ENCODE data around the gene SETD5. TPM values are rescaled to one million over a fixed set of nuclear protein-coding genes. Genes with fewer than 3 reads are reported as not detected.

The SETD5 gene
- total RNA-seq, 2 experiments from 2014 or later = 120 to 214 TPM

DNA sequence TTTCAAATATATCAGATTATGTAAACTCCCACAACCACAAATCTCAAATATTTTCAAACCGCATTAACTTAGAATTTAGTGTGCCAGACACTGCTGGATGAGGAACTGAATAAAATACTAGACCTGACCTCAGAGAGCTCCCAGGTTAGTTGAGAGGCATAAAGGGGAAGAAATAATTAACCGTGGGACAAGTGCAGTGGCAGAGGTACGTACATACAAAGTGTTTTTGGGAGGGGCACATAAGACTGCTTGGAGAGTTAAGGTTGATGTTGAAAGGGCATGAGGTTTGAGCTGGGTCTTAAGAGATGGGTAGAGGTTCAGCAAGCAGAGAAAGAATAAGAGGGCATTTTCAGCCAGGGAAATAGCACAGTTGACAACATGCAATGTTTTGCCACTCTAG is 17.4 kb upstream of the SETD5 start:
- POLR2A ChIA-PET = interaction anchor here (0.7 to 1.0 kb wide), 2 partner anchors 13 to 14 kb away, joined by 3 read pairs; no protein-coding TSS in a partner anchor
- peaks cover 4% of the 10 kb centered on the region; the same call in 1 of the 2 replicates for H4K20me1 ChIP-seq (ENCODE audit: insufficient read depth, low read length)
- H3K4me1 ChIP-seq (ENCODE audit: insufficient read depth, low read length, poor library complexity, severe bottlenecking) = no peaks in the 10 kb centered on the region
- no peak overlapping the region for H3K4me3 ChIP-seq (ENCODE audit: low read depth, low read length, poor library complexity, severe bottlenecking)
- no peaks in the 10 kb centered on the region for H3K79me2 ChIP-seq (ENCODE audit: insufficient read depth, low read depth, low read length)
- TF ChIP-seq, protein P1, sequence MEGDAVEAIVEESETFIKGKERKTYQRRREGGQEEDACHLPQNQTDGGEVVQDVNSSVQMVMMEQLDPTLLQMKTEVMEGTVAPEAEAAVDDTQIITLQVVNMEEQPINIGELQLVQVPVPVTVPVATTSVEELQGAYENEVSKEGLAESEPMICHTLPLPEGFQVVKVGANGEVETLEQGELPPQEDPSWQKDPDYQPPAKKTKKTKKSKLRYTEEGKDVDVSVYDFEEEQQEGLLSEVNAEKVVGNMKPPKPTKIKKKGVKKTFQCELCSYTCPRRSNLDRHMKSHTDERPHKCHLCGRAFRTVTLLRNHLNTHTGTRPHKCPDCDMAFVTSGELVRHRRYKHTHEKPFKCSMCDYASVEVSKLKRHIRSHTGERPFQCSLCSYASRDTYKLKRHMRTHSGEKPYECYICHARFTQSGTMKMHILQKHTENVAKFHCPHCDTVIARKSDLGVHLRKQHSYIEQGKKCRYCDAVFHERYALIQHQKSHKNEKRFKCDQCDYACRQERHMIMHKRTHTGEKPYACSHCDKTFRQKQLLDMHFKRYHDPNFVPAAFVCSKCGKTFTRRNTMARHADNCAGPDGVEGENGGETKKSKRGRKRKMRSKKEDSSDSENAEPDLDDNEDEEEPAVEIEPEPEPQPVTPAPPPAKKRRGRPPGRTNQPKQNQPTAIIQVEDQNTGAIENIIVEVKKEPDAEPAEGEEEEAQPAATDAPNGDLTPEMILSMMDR (conservative IDR thresholded peaks at IDR 0.05; ENCODE audit: low read length) = no peak
- no peak for TF ChIP-seq EZH2phosphoT487 (IDR thresholded peaks at IDR 0.05; ENCODE audit: borderline replicate concordance, low read depth, low read length)
- H3K9me3 ChIP-seq (ENCODE audit: low read length) = no peaks in the 10 kb centered on the region
- no peaks in the 10 kb centered on the region for H3K9me2 ChIP-seq (ENCODE audit: insufficient read depth, low read length)
- H3K27ac ChIP-seq (ENCODE audit: low read depth, low read length, poor library complexity, severe bottlenecking) = no peak overlapping the region
- no TSS peak for BruUV-seq (replicated peaks)
- intact Hi-C loops (cut with micrococcal nuclease; ENCODE audit: unreplicated experiment) = no loop called here
- H3K4me2 ChIP-seq (ENCODE audit: low read length) = no peak overlapping the region
- DNase-seq (ENCODE audit: low spot score) = no peak
- CTCF ChIA-PET (ENCODE audit: unreplicated experiment) = no interaction called here
- H3K36me3 ChIP-seq (ENCODE audit: insufficient read depth, low read length) = peaks cover 86% of the 10 kb centered on the region
- no peak overlapping the region for H2AFZ ChIP-seq (ENCODE audit: low read length)

DNA sequence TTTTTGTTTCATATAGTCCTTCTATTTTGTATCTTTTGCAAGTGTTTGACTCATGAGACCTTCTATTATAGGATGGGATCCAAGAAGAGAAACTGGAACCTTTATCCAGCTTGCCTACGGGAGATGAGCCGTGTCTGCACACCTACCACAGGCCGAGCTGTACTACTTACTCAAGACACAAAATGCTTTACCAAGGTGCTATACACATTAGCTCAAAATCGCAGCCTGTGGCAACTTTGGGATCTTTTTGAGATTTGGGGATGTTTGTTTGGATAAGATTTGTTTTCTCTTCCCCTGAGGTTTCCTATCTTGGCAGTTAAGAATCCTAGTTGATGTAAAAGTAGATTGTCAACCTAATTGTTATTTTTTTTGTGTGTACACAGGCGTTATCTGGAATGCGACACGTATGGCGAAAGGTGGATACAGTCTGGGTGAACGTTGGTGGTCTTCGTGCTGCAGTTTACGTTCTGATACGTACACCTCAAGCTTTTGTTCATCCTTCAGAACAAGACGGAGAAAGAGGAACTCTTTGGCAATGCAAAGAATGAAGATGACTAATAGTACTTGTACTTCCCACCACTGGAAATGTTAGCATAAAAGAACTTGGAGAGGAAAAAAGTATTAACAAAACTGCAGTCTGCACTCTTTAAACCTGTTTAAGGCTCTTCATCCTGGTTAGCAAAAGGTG is 13.1 kb upstream of the SETD5 start:
- no peak for TF ChIP-seq EZH2phosphoT487 (IDR thresholded peaks at IDR 0.05; ENCODE audit: borderline replicate concordance, low read depth, low read length)
- TF ChIP-seq, protein P1 (conservative IDR thresholded peaks at IDR 0.05; ENCODE audit: low read length) = no peak
- BruUV-seq (replicated peaks) = no TSS peak
- Histone ChIP-seq H2AFZ (ENCODE audit: low read length) (no peak overlapping the region), H3K9me3 (ENCODE audit: low read length) (no peaks in the 10 kb centered on the region), H3K9me2 (ENCODE audit: insufficient read depth, low read length) (no peaks in the 10 kb centered on the region), H3K4me3 (ENCODE audit: low read depth, low read length, poor library complexity, severe bottlenecking) (no peak overlapping the region), H3K79me2 (ENCODE audit: insufficient read depth, low read depth, low read length) (peaks cover 12% of the 10 kb centered on the region; the same call in 1 of the 2 replicates), H3K27ac (ENCODE audit: low read depth, low read length, poor library complexity, severe bottlenecking) (no peak overlapping the region), H3K4me2 (ENCODE audit: low read length) (no peak overlapping the region), H3K36me3 (ENCODE audit: insufficient read depth, low read length) (peaks cover 91% of the 10 kb centered on the region), H4K20me1 (ENCODE audit: insufficient read depth, low read length) (peaks cover 14% of the 10 kb centered on the region; the same call in 1 of the 2 replicates), H3K4me1 (ENCODE audit: insufficient read depth, low read length, poor library complexity, severe bottlenecking) (no peaks in the 10 kb centered on the region)
- intact Hi-C loops (cut with micrococcal nuclease; ENCODE audit: unreplicated experiment) = no loop called here
- POLR2A ChIA-PET = interaction anchor here (0.6 to 2.1 kb wide), 5 partner anchors 9 to 416 kb away, joined by 3 to 8 read pairs (median 4); no protein-coding TSS in a partner anchor
- CTCF ChIA-PET (ENCODE audit: unreplicated experiment) = no interaction called here
- DNase-seq (ENCODE audit: low spot score) = no peak

All from OCI-LY7 (cell line).